GM18511 (cell line): ENCODE results near the gene MR1.

Source experiments
- ATAC-seq: cut with Tn5 transposase; IDR thresholded peaks from one replicate; pipeline ENCODE4 v1.9.1; 2021; ENCODE audit warnings: mild to moderate bottlenecking, moderate library complexity; ENCODE audit not compliant: unreplicated experiment

MR1 gene

DNA sequence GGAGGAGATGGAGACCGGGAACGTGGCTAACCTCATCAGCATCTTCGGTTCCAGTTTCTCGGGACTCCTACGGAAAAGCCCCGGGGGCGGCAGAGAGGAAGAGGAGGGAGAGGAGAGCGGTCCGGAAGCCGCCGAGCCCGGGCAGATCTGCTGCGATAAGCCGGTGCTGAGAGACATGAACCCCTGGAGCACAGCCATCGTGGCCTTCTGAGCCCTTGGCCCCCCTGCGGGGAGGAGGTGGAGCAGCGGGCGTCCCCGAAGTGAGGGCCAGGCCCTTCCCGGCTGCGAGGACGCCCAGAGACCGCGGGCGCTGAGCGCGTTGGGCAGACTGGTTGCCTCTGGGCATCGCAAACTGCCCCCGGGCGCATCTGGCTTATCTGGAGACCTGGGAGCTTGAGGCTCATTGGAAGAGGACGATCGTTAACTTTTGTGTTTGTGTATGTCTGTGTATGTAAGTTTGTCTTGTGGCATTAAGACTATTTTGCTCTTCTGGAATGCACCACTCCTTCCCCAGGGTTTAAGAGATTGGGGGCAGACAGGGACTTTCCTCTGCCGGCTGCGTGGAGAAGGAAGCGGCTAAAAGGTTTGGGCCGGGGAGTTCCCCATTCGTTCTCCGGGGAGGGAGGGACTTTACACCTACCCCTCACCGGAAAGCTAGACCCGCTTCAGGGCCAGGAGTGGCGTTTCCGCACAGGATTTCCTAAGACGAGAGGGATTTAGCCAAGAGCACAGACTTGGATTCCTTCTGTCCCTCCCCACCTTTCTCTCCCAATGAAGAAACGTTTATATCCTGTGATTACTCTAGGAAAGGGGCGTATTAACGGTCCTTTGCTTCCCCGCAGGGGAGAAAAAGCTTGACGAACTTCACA, 56.1 kb downstream of the MR1 start:
- peak; percentile 41 for ATAC-seq

DNA sequence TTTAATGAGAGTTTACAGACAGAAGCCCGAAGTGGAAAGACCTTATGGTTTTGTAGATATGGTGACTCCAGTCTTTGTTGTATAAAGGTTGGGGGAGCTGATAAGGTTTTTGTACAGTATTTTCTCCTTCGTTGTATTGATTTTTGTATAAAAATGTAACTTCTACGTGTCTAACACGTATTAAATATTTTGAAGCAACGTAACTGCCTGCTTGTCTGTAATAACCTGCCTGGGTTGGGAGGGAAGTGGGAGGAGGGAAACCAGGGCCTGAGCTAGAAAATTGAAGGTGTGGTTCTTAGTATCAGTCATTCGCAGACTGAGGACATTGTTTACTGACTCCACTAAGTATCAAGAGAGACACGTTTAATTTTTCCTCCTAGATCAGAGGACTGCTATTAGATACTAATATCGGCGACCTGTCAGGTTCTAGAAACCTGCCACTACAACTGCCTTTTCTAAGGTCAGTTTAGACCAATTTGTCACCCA, 56.9 kb downstream of the MR1 start:
- no peak for ATAC-seq

DNA sequence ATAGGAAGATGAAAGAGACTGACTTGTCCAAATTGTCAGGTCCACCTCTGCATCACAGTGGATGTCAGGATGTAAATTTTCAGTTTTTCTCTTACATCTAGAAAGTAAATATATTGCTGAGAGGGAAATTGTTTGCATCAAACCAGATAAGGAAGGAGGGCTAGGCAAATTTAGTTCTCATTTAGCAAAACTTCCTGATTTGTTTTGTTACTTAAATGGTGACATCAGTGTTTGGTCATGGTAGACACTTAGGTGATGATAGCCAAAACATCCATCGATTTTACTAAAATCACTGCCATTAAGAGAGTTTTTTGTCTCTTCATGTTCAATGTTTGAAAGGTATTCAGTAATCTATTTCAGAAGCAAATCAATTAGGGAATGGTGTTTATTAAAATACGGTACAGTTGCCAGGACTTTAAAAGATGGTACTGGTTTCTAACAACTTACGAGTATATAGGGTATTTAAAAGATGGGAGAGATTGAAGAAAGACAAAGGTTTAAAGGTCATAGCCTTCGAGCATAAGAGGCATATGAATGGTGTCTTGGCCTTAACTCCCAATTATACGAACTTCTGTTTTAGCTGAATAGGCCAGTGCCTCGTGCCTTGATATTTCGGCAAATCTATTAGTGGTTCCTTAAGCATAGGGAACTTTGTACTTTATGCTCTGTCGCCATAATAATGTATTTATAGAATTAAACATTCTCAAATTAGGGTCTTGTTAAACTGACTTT, 57.7 kb downstream of the MR1 start:
- ATAC-seq, result no peak

DNA sequence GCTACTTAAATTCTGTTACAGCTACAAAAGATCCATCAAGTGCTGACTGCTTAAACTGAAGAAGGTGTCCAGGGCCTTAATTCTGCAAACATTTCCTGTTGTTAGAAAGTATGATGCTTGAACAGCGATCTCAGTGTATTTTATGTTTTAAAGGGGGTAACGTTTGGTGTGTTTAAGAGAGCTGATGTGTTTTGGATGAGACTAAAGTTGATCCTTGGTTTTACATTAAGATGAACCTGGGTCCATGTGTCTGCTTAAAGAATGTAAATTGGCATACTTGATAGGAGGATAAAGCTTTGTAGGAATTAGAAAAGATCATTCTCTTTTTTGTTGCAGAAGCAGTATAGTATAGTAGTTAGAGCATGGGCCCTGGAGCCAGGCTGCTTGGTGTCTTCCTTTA, 58.3 kb downstream of the MR1 start:
- ATAC-seq, result no peak

DNA sequence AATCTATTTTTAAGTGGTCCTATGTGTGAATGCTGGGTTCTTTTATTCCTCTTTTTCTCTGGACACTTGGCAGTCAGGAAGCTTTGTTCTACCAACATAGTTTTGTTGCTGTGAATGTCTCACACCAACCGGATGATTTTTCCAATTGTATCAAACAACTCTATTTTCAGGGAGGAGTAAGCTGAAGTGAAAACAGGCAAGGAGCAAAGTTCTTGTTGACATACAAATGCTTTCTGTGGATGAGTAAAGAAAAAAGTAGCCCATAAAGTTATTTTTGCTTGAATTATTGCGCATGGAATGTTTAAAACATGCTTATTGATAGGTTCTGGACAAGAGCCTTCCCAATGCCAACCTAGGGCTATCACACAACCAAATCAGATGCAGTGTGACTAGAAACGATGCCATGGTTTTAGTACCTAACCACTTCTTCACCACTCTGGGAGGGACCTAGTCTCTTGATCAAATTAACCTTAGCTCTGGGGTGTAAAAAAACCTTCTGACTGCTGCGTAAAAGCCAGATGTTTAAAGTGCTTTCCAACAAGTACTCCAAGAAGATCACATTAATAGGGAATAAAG, 59.2 kb downstream of the MR1 start:
- ATAC-seq, result no peak

DNA sequence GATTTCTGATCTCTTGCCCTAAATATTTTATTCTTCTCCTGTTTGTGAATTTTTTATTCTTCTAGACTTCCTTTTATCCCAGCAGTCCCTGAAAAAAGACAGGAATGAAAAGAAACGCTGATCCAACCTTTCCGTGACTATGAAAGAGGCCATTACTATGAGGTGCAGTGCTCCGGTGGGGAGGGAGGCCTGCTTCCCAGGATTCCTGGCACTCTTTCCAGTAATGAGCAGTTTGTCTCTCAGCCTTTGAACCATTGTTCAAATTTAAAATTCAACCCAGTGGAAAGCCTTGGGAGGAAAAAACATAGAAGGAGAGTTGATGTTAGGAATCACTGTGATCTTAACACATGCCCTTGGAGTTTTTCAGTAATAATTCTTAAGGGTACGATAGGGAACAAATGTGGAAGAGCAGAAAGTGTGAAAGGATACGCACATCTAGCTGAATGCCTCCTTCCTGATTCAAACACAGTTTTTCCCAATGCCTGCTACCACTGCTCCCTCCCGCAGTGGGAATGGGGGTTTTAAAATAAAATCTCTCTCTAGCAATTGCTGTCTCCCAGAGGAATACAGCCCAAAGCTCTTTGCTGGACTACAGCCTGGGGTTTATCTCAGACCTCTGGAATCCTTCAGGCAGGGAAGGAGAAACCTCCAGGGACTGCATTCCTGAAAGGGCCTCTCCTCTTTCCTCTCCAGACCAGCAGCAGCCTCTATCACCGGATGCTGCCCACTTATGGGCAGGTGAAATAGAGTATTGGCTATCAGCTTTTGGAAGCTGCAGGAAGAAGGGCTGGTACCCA, 60.8 kb downstream of the MR1 start:
- no peak for ATAC-seq

DNA sequence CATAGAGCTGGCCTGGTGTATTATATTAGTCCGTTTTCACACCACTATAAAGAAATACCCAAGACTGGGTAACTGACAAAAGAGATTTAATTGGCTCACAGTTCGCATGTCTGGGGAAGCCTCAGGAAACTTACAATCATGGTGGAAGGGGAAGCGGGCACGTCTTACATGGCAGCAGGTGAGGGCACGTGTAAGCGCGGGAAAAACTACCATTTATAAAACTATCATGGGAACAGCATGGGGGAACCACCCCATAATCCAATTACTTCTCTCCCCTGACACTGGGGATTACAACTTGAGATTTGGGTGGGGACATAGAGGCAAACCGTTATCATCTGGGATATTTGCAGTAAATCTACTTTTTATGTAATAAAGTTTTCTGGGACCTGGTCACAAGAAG, 61.5 kb downstream of the MR1 start:
- no peak for ATAC-seq

DNA sequence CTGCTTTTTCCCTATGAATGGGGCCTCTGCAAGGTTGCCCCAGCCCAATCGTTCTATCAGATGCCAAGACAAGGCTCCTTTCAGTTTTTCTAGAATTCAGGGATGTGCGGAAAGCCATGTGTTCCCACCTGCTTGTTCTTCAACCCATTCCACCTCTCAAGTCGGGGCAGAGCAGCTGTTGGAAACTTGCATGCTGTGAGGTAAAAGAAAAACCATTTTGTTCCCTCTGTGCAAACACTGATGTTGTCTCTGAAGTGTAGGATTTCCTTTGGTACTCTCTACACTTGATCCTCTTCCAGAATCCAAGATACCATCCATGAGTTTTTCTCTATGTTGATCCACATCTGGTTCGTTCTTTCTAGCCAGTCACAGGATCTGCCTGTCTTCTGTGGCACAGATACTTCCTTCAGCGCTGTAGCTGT, 62.0 kb downstream of the MR1 start:
- no peak for ATAC-seq

DNA sequence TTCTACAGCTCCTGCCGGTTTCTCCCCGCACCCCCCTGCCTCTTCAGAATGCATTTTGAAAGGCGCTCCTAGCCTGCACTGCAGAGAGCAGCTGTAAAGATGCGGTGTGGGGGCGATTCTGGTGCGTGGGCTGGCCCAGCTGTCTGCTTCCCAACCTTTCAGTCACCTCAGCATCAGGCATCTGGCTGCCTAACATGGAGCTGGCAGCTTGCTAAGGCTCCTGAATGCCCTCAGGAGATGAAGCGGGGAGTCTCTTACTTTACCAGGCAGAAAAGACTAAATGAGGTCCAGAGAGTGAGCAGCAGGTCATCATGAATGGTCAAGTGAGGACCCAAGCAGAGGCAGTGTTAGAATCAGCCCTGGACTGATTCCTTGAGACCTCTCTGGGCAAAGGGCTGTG, 63.5 kb downstream of the MR1 start:
- no peak for ATAC-seq

DNA sequence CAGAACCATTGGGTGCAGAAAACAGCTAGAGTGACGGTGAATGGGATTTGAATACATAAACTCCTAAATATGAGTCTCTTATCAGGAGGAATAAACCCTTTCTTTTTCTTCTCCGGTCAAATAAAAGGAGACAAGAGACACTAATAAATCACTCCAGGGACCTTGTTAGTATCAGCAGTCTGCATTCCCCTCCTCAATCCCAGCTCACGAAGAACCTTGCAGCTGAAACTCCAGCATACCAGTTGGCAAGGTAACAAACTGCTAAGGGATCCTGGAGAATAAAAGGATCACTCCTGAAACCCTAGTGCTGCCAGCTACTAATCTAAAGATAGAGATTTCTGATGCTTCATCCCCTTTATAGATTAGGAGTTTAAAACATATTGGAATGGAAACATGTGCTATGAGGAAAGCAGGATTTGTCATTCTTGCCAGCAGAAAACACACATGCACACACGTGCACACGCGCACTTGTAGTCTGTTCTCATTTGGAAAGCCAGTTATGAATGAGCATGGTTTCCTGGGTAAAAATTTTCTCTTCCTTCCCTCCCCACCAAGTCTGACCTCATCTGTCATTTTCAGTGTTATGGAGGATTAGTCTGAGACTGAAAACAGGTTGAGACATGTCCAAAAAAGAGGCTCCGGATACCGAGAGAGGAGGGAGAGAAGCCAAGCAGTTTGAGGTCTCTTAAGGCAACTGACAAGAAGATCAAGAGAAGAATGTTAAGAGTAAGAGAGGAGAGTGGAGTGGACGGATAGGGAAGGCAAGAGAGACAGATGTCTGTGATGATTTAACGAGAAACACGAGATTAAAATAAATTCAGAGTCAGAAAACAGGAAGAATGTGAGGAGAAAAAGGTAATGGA, 65.6 kb downstream of the MR1 start:
- peak; percentile 72 for ATAC-seq

DNA sequence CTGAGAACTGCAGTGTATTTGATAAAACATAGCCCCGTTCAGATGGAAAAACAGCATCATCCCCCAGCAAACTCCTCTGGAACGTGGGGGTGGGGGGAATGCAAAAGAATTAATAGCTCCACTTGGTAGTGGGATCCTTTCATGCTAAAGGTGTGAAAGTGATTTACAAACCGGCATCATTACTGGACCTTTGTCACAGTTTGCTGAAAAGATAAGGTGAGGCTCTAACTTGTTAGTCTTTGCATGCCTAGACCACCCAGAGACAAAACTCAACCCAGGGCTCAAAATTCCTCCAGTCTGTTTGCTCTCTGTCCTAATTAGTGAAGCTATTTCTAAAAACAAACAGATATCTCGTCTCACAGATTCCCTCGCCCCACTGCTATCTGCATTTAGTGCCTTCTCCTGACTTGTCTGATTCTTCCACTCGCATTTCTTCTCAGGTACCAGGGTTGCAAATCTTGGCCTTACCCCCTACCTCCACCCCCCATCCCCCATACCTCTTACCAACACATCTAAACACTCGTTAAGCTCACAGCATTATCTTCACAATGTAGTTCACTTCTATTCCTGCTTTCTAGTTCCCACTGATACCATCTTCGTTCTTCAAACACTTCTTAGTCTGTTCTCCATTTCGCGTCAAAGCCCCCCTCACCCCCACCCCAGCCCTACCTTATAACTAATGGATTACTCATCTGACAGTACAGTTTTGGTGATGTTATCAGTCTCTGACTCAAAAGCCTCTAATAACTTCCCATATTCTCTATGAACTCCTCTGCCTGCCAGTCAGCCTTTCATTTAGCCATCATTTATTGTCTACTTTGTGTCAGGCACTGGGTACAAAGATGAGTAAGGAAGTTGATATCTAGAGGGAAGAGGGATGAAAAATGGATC, 66.5 kb downstream of the MR1 start:
- peak; percentile 1 for ATAC-seq

DNA sequence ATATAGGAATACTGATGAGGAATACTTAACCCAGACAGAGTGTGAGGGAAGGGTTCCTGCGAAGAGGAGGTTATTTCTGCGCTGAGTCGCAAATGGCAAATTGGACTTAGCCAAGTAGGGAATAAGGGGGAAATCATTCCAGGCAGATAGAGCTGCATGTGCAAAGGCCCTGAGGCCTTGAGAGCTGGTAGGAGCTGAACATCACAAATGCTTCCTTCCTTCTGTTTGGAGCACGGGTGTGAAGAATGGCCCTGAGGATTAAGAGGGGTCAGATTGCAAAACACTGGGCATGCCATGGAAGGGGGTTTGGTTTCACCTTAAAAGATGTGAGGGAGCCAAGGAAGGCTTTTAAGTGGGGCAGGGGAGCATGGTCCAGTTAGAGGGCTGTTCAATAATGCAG, 67.2 kb downstream of the MR1 start:
- no peak for ATAC-seq

DNA sequence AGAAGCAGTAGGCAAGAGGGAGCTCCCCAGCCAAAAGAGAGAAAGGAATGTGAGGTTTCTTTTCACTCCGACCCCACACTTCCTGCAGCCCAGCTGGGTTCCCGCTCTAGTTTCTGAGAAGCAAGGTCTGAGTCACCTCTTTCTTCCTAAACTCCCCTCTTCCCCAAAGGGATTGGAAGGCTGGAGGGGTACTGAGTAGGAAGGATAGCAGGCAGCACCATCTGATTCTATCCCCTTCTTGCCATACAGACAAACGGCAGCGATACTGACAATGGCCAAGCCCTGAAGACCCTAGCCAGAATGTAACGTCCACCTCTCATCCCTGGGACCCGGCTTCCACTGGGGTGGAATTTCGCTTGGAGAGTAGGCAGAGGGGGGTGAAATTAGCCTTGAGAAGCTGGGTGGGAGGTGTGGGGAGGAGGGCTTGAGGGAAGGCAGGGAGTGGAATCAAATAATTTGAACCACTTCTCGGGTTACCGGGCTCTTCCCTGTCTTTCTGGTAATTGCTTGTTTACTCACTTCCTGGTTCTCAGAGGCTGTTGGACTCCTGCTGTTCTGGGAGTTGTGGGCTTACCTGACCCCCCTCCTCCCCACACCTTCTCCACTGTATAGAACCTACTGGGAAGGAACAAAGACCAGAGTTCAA, 67.9 kb downstream of the MR1 start:
- no peak for ATAC-seq

DNA sequence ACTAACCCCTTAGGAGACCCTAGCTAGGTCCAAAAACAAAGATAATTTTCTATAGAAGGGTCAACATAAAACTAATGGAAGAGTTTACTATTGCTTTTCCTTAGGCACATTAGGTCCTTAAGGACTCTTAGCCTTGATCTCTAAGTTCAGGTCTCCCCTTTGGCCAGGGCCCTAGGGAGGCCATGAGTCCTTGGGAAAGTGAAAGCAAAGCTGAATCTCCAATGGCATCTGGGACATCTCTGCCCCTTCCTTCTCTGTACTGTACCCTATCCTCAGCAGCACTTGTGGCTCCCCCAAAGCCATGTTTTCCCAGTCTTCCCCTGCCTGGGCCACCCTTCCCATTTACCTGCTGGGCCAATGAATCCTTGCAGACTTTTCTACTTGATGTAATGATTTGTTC, 69.1 kb downstream of the MR1 start:
- no peak for ATAC-seq

DNA sequence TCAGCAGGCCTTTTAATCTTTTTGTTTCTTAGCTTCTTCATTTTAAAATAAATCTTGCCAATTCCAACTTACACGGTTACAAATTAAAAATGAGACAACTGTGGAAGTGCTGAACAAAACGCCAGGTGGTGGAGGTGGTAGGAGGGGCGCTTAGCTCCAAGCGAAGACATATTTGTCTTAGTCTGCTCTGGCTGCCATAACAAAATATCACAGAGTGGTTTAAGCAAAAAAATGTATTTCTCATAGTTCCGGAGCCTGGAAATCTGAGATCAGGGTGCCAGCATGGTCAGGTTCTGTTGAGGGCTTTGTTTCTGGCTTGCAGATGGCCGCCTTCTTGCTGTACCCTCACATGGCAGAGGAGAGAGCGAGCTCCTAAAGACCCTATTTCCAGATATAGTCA, 69.6 kb downstream of the MR1 start:
- no peak for ATAC-seq

DNA sequence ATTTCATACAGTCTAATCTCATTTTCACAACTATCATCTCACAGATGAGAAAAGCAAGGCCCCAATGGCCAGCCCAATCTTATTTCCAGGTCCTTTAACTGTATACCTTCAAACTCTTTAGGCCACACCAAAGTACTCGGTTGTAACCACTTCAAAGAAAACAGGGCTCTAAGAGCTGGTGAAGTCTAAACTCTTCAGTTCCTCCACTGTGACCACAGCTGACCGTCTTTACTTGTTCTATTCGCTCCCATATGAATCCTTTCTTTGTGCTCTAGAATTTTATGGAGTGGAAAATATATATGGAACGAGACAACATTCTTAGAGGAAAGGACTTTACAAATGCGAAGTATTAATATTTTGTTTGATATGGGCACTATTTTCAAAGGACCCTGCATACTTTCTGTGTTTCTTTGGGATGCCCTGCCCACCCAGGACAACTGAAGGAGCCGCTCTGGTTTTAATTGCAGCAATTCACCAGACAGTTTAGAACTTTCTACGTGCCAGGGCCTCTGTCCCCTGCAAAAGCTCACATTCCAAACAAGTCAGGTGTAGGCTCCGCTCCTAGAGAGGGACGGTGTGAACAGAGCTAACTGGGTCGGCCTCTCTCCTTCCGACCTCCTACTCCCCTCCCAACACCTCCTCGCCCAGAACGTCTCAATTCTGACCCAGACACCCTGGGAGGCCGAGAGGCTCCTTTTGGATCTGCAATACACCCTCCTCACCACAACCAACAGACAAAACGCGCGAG, 70.4 kb downstream of the MR1 start:
- peak; percentile 34 for ATAC-seq

DNA sequence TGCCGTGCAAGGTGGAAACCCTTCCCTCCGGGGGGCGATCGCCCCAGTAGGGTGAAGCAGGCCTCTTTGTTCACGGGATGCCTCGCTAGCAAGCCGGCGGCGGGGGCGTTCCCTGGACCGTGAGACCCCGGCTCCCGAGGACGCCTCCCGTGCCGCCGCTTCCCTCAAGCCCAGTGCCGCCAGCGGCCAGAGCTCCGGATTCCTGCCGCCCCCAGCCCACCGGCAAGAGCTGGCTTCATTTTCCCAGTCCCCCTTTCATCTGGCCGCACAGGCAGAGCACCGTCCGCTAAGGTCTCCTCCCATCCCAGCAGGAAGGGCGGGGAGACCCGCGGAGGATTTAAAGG, 71.0 kb downstream of the MR1 start:
- no peak for ATAC-seq
